CD4-positive, alpha-beta T cell (primary cell): Measurements from ENCODE around the gene CASP3. TPM values are rescaled to one million over a fixed set of nuclear protein-coding genes. Genes with fewer than 3 reads are reported as not detected.
"Not testable (repeated sequence)": the region's sequence is repeated elsewhere in the genome, so short reads cannot be mapped to it uniquely, and the experiment has no call there.

Experiments used
- ATAC-seq: fragments of 200-7000 bp; cut with Tn5 transposase; one replicate; pipeline ENCODE4 v1.10.0; 2022; ENCODE audit warnings: mild to moderate bottlenecking; ENCODE audit not compliant: poor library complexity
- CTCF ChIA-PET: fragments of 350-600 bp; sonication (Branson Sonifier 250); formaldehyde crosslinking; loops from one replicate; lab custom pipeline; 2021; ENCODE audit warnings: antibody characterized with exemption, inconsistent platforms; lab: Charles Lee
- POLR2A ChIA-PET: fragments of 350-600 bp; sonication (Branson Sonifier 250); formaldehyde crosslinking; loops from one replicate; lab custom pipeline; 2021; ENCODE audit warnings: antibody characterized with exemption, inconsistent platforms; lab: Charles Lee
- DNase-seq, 14 experiments: peaks; one replicate each; pipeline ENCODE4 v3.0.0-alpha.2; 2013 to 2020; ENCODE audit warnings: mixed read lengths in 2 of 14
- H3K27ac ChIP-seq, 2 donors: one replicate each; pipeline versions ENCODE4 v1.5.1 to v1.7.0; 2013; ENCODE audit warnings: low read length in 2 of 2, low read depth in 1 of 2, mild to moderate bottlenecking in 1 of 2
- H3K27me3 ChIP-seq, 2 experiments: 1 replicate in 1 of 2; 2 replicates in 1 of 2; pipeline versions ENCODE4 v1.6.1 to v1.7.0; 2013; ENCODE audit warnings: low read length in 2 of 2, control low read depth in 1 of 2, mild to moderate bottlenecking in 1 of 2, moderate library complexity in 1 of 2; ENCODE audit not compliant: insufficient read depth in 2 of 2, control insufficient read depth in 1 of 2
- H3K36me3 ChIP-seq: one replicate; pipeline ENCODE4 v1.6.1; 2013; ENCODE audit warnings: low read length, control low read depth; ENCODE audit not compliant: insufficient read depth
- H3K4me1 ChIP-seq: one replicate; pipeline ENCODE4 v1.6.1; 2013; ENCODE audit warnings: low read length, control low read depth; ENCODE audit not compliant: insufficient read depth
- H3K4me3 ChIP-seq: one replicate; pipeline ENCODE4 v1.5.1; 2013; ENCODE audit warnings: mild to moderate bottlenecking, low read length, moderate library complexity
- H3K9me3 ChIP-seq, 2 experiments: 1 replicate in 1 of 2; 2 replicates in 1 of 2; pipeline versions ENCODE4 v1.6.1 to v1.7.0; 2013; ENCODE audit warnings: low read length in 2 of 2, mild to moderate bottlenecking in 2 of 2, control low read depth in 1 of 2, moderate library complexity in 1 of 2; ENCODE audit not compliant: control insufficient read depth in 1 of 2, insufficient read depth in 1 of 2
- H3K27ac Mint-ChIP-seq: one replicate; pipeline ENCODE4 v1.8.0; 2020; ENCODE audit warnings: mixed read lengths
- H3K27me3 Mint-ChIP-seq: one replicate; pipeline ENCODE4 v1.8.0; 2021; ENCODE audit warnings: mixed read lengths
- H3K36me3 Mint-ChIP-seq: one replicate; pipeline ENCODE4 v1.8.0; 2021; ENCODE audit warnings: low read depth, mixed read lengths
- H3K4me1 Mint-ChIP-seq: one replicate; pipeline ENCODE4 v1.8.0; 2021; ENCODE audit warnings: low read depth, mixed read lengths
- H3K4me3 Mint-ChIP-seq: one replicate; pipeline ENCODE4 v1.8.0; 2020; ENCODE audit warnings: mild to moderate bottlenecking, mixed read lengths
- H3K9me3 Mint-ChIP-seq: one replicate; pipeline ENCODE4 v1.8.0; 2020; ENCODE audit warnings: mixed read lengths
- CTCF ChIP-seq: fragments of 200-600 bp; IDR thresholded peaks from one replicate; pipeline ENCODE4 v1.8.0; 2022; ENCODE audit warnings: antibody characterized with exemption, mild to moderate bottlenecking
- intact Hi-C, 2 experiments: fragments of 100-400 bp; cut with DNase I in 1 of 2; cut with micrococcal nuclease in 1 of 2; formaldehyde crosslinking; loops; one replicate each; pipeline versions ENCODE4 v1.15.1 to v1.9.0; 2023 to 2025; cut with DNase I, micrococcal nuclease
- total RNA-seq, 174 experiments: library from RNA in 2 of 174; stranded (reverse) in 2 of 174; gene quantifications; one replicate each; pipeline ENCODE4 v1.2.3 and lab custom pipeline; 2021 to 2026

CASP3 gene
- total RNA-seq, 2 experiments from 2014 or later, result 11.9 to 12.2 TPM

DNA sequence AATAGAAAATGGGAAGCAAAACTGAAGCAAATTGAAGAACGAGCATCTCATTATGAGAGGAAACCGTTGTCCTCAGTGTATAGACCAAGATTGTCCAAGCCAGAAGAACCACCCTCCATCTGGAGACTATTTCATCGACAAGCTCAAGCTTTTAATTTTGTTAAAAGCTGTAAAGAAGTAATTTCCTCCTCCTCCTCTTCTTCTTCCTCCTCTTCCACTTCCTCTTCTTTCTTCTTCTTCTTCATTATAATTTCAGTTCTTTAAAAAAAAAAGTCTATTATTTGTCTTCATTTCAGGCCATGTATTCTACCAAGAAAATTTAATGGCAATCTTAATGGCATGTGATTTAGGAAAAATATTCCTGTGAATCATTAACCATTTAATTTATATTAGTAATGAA lies 7.9 kb upstream of the CASP3 start:
- no peak for TF ChIP-seq CTCF
- ATAC-seq (no peak), DNase-seq (no peak)
- Histone ChIP-seq H3K27me3 (no peaks in the 10 kb centered on the region), H3K9me3 (no peaks in the 10 kb centered on the region), H3K4me3 (no peak overlapping the region), H3K27ac (no peak overlapping the region), H3K36me3 (peaks cover 7% of the 10 kb centered on the region), H3K4me1 (no peaks in the 10 kb centered on the region)
- Mint-ChIP-seq H3K4me3 (no peak overlapping the region), H3K9me3 (no peaks in the 10 kb centered on the region), H3K36me3 (peaks cover 25% of the 10 kb centered on the region), H3K27ac (no peak overlapping the region), H3K27me3 (no peaks in the 10 kb centered on the region), H3K4me1 (no peaks in the 10 kb centered on the region)
- intact Hi-C loops, result loop anchor here in 1 of 2 experiments (10.0 kb wide), 1 partner anchor 768 kb away; the partner anchor contains the start of gene UFSP2
- CTCF ChIA-PET, result no interaction called here
- POLR2A ChIA-PET, result no interaction called here

DNA sequence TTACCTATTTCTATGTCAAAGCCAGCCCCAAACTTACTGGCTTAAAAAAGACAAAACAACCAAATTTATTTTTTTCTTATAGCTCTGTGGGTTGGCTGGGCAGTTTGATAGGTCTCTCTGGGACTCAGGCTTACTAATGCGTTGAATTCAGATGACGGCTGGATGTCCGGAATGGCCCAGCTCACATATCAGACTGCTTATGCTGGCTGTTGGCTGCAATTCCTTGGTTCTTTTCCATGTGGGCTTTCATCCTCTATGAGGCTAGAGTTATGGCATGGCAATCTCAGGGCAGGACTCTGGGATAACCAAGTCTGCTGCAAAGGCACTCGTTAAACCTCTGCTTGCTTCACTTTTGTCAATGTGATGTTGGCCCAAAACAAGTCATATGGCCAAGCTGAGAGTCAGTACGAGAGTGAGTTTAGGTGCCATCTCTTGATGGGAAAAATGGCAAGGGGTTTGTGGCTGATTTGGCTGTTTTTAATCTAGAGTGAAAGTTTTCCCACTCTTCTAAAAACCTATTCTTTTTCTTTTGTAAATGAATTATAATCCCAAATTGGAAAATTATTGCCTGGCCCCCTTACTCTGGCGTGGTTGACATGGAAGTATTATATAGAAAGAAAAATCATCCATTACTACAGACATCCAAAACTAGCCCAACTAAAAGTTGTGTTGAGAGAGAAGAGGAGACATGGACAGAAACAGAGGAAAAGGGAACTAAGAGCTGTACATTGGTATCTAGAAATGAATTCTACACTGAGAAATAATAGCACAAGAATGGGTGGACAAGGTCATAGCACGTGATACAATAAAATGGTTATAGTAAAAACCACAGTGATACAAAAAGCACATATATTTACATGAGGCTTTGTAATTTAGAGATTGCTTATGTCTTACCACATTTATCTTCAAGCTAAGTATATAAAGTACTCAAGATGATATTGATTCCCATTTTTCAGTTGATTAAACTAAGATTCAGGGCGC lies 6.9 kb upstream of the CASP3 start:
- Histone ChIP-seq H3K4me1 (no peaks in the 10 kb centered on the region), H3K36me3 (peaks cover 7% of the 10 kb centered on the region), H3K4me3 (no peak overlapping the region), H3K9me3 (no peaks in the 10 kb centered on the region), H3K27me3 (no peaks in the 10 kb centered on the region), H3K27ac (no peak overlapping the region)
- DNase-seq, result no peak
- POLR2A ChIA-PET, result no interaction called here
- no peak for TF ChIP-seq CTCF
- CTCF ChIA-PET, result no interaction called here
- H3K4me3 Mint-ChIP-seq, result no peak overlapping the region
- no peak overlapping the region for H3K27ac Mint-ChIP-seq
- peaks cover 25% of the 10 kb centered on the region for H3K36me3 Mint-ChIP-seq
- no peaks in the 10 kb centered on the region for H3K9me3 Mint-ChIP-seq
- H3K4me1 Mint-ChIP-seq, result no peaks in the 10 kb centered on the region
- no peaks in the 10 kb centered on the region for H3K27me3 Mint-ChIP-seq
- intact Hi-C loops, result loop anchor here in 1 of 2 experiments (10.0 kb wide), 1 partner anchor 769 kb away; the partner anchor contains the start of gene UFSP2
- ATAC-seq, result no peak

DNA sequence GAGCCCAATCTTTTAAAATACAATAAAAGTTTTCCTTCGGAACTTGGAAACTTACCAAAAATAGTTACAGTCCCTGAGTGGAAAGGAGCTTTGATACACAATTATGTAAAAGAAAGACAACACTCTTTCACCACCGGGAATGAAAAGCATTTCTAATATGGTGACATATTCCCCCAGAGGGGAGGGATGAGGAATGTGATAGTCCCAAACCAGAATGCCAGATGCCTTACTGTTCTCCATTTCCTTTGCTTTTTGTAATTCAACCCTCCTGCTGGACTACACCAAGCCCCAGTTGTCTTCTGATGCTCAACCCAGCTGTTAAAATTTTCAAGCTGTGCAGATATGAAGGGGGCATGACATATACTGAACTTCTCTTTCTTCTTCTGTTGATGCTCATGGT lies 4.4 kb upstream of the CASP3 start:
- DNase-seq (no peak), ATAC-seq (no peak)
- ChIA-PET CTCF (interaction anchor here (1.2 kb wide), 1 partner anchor 390 kb away, joined by 3 read pairs; no protein-coding TSS in a partner anchor), POLR2A (interaction anchor here (0.9 kb wide), 1 partner anchor 81 kb away, joined by 3 read pairs; no protein-coding TSS in a partner anchor)
- no peak for TF ChIP-seq CTCF
- H3K4me3 Mint-ChIP-seq, result no peak overlapping the region
- Histone ChIP-seq H3K9me3 (no peaks in the 10 kb centered on the region), H3K4me3 (no peak overlapping the region), H3K36me3 (no peaks in the 10 kb centered on the region), H3K27ac (no peak overlapping the region), H3K4me1 (peaks cover 9% of the 10 kb centered on the region), H3K27me3 (no peaks in the 10 kb centered on the region)
- H3K9me3 Mint-ChIP-seq, result no peaks in the 10 kb centered on the region
- peaks cover 13% of the 10 kb centered on the region for H3K36me3 Mint-ChIP-seq
- H3K4me1 Mint-ChIP-seq, result peaks cover 10% of the 10 kb centered on the region
- no peak overlapping the region for H3K27ac Mint-ChIP-seq
- no peaks in the 10 kb centered on the region for H3K27me3 Mint-ChIP-seq
- intact Hi-C loops, result loop anchor here in 1 of 2 experiments (2.0 to 10.0 kb wide), 3 partner anchors 173 to 1206 kb away; partner anchors contain the start of gene UFSP2

GRCh38 chr4:184652681-184653080 lies 3.4 kb upstream of the CASP3 start:
- H3K9me3 ChIP-seq, H3K9me3 Mint-ChIP-seq, ATAC-seq, H3K4me3 Mint-ChIP-seq, H3K36me3 ChIP-seq, CTCF ChIA-PET, DNase-seq, POLR2A ChIA-PET, H3K27ac Mint-ChIP-seq, H3K27me3 Mint-ChIP-seq, H3K4me3 ChIP-seq, H3K27me3 ChIP-seq, H3K27ac ChIP-seq: not testable (repeated sequence)
- H3K36me3 Mint-ChIP-seq, result peaks cover 22% of the 10 kb centered on the region
- peaks cover 18% of the 10 kb centered on the region for H3K4me1 Mint-ChIP-seq
- intact Hi-C loops, result loop anchor here in 1 of 2 experiments (2.0 to 10.0 kb wide), 3 partner anchors 174 to 1205 kb away; partner anchors contain the start of gene UFSP2
- H3K4me1 ChIP-seq, result peaks cover 17% of the 10 kb centered on the region
